ENCODE measurements around the gene TRPC6. TPM values are rescaled to one million over a fixed set of nuclear protein-coding genes. Genes with fewer than 3 reads are reported as not detected.
A peak's percentile ranks its signal among the peaks of the same experiment; 100 is the strongest.

TRPC6 gene
- total RNA-seq, 1 experiment from 2014 or later = not detected

DNA sequence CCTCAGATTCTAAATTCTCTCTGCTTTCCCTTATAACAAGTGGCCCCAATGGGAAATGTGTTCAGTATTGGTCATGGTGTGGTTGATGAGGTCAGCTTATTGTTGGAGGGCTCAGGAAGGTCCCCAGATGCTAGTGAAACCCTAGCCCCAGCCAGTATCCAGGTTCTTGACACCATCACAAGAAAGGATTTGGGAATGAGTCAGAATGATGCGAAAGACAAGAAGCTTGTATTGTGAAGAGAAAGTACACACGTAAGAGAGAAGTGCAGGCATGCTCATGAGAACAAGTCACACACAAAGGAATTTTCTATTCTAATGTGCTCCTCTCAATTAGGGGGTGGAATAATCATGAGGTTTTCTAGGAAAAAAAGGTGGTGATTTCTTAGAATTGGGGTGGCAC, 34.9 kb upstream of the TRPC6 start:
- no peaks in the 10 kb centered on the region for H4K20me1 ChIP-seq (ENCODE audit: low read length)
- H2AFZ ChIP-seq (ENCODE audit: low read length) = no peak overlapping the region
- ChIA-PET CTCF (interaction anchor here (0.6 kb wide), 1 partner anchor 343 kb away, joined by 3 read pairs; no protein-coding TSS in a partner anchor), POLR2A (ENCODE audit: unreplicated experiment) (no interaction called here)
- no peak overlapping the region for H3K4me2 ChIP-seq (ENCODE audit: low read length)
- BruUV-seq (replicated peaks) = no TSS peak
- H3F3A ChIP-seq (ENCODE audit: low read length, unreplicated experiment) = no peaks in the 10 kb centered on the region
- TF ChIP-seq EZH2phosphoT487 (IDR thresholded peaks at IDR 0.05; ENCODE audit: borderline replicate concordance, low read length) = no peak
- TF ChIP-seq, protein P1, sequence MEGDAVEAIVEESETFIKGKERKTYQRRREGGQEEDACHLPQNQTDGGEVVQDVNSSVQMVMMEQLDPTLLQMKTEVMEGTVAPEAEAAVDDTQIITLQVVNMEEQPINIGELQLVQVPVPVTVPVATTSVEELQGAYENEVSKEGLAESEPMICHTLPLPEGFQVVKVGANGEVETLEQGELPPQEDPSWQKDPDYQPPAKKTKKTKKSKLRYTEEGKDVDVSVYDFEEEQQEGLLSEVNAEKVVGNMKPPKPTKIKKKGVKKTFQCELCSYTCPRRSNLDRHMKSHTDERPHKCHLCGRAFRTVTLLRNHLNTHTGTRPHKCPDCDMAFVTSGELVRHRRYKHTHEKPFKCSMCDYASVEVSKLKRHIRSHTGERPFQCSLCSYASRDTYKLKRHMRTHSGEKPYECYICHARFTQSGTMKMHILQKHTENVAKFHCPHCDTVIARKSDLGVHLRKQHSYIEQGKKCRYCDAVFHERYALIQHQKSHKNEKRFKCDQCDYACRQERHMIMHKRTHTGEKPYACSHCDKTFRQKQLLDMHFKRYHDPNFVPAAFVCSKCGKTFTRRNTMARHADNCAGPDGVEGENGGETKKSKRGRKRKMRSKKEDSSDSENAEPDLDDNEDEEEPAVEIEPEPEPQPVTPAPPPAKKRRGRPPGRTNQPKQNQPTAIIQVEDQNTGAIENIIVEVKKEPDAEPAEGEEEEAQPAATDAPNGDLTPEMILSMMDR (conservative IDR thresholded peaks at IDR 0.05; ENCODE audit: low read depth, low read length) = no peak
- TF ChIP-seq EZH2 (IDR thresholded peaks at IDR 0.05; ENCODE audit: low read length, unreplicated experiment) = no peak
- peak overlapping the region; percentile 64 for H3K27ac ChIP-seq (ENCODE audit: low read length)
- DNase-seq = peak; percentile 74
- peaks cover 18% of the 10 kb centered on the region for H3K4me1 ChIP-seq (ENCODE audit: insufficient read depth, low read length)
- H3K9me3 ChIP-seq (ENCODE audit: low read length) = no peaks in the 10 kb centered on the region
- no peak overlapping the region for H3K9ac ChIP-seq (ENCODE audit: low read length)
- H3K36me3 ChIP-seq (ENCODE audit: low read depth, low read length) = no peaks in the 10 kb centered on the region
- no peaks in the 10 kb centered on the region for H3K79me2 ChIP-seq (ENCODE audit: low read length)
- no peak overlapping the region for H3K4me3 ChIP-seq (ENCODE audit: low read length)
- H3K9me2 ChIP-seq (replicated peaks; ENCODE audit: low read length) = no peaks in the 10 kb centered on the region
- intact Hi-C loops (cut with micrococcal nuclease) = loop anchor here (10.0 kb wide), 1 partner anchor 226 kb away; no protein-coding TSS in a partner anchor
- ATAC-seq = peak; percentile 53
- H3K27me3 ChIP-seq (ENCODE audit: low read length) = peaks cover 4% of the 10 kb centered on the region; the same call in 1 of the 2 replicates

DNA sequence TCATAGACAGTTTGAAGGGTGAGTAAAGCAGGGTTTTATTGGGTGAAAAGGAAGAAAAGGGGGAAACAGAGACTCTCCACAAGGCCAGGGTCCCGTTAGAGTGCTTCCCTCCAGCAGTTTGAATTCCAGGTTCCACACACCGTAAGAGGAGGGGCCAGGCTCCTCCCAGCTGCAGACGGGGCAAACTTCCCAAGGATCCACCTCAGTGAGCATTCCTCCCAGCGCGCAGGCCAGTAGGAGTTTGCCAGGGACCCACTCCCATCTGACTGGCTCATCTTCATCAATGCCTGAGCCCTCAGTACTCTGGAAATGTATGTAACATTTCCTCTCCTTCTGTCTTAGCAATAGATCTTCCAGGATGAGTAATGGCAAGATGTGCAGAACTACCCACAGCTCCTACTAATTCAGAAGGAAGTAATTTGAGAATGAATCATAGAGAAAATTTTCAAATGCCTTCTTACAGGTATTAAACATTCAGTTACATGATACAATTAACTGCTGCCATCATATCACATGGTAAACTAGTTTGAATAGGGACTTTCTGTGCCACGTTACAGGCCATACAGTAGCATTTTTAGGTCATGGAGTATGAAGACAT, 34.0 kb upstream of the TRPC6 start:
- H3K9ac ChIP-seq (ENCODE audit: low read length) = no peak overlapping the region
- peak overlapping the region; percentile 16; the same call in 1 of the 2 replicates for H3K4me2 ChIP-seq (ENCODE audit: low read length)
- ChIA-PET POLR2A (ENCODE audit: unreplicated experiment) (no interaction called here), CTCF (no interaction called here)
- DNase-seq (peak; percentile 72), ATAC-seq (peak; percentile 82)
- no peaks in the 10 kb centered on the region for H3K79me2 ChIP-seq (ENCODE audit: low read length)
- intact Hi-C loops (cut with micrococcal nuclease) = loop anchor here (10.0 kb wide), 1 partner anchor 227 kb away; no protein-coding TSS in a partner anchor
- peak overlapping the region; percentile 64 for H3K27ac ChIP-seq (ENCODE audit: low read length)
- no peaks in the 10 kb centered on the region for H3K36me3 ChIP-seq (ENCODE audit: low read depth, low read length)
- no TSS peak for BruUV-seq (replicated peaks)
- TF ChIP-seq EZH2phosphoT487 (IDR thresholded peaks at IDR 0.05; ENCODE audit: borderline replicate concordance, low read length) (no peak), EZH2 (IDR thresholded peaks at IDR 0.05; ENCODE audit: low read length, unreplicated experiment) (no peak)
- TF ChIP-seq, protein P1 (conservative IDR thresholded peaks at IDR 0.05; ENCODE audit: low read depth, low read length) = no peak
- no peak overlapping the region for H3K4me3 ChIP-seq (ENCODE audit: low read length)
- no peaks in the 10 kb centered on the region for H3K9me2 ChIP-seq (replicated peaks; ENCODE audit: low read length)
- no peak overlapping the region for H2AFZ ChIP-seq (ENCODE audit: low read length)
- peaks cover 4% of the 10 kb centered on the region; the same call in 1 of the 2 replicates for H3K27me3 ChIP-seq (ENCODE audit: low read length)
- no peaks in the 10 kb centered on the region for H3K9me3 ChIP-seq (ENCODE audit: low read length)
- peaks cover 18% of the 10 kb centered on the region for H3K4me1 ChIP-seq (ENCODE audit: insufficient read depth, low read length)
- no peaks in the 10 kb centered on the region for H3F3A ChIP-seq (ENCODE audit: low read length, unreplicated experiment)
- no peaks in the 10 kb centered on the region for H4K20me1 ChIP-seq (ENCODE audit: low read length)

DNA sequence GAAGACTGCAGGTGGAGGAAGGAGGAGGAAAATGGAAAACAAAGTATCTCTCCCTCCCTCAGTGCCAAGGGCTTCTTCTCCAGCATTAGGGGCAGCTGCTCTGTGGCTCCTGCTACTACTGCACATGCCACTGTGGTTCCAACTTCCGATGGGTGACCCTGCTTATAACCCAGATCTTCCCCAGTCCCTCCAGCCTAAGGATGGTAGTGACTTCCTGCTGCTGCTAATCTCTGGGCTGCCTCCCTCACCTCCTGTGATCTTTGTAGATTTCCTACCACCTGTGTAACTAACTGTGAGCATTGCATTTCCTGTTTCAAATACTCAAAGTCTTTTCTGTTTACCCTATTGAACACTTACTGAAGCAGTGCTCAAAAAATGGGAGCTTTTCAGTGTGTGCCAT, 28.7 kb upstream of the TRPC6 start:
- Histone ChIP-seq H3K79me2 (ENCODE audit: low read length) (no peaks in the 10 kb centered on the region), H3K4me3 (ENCODE audit: low read length) (no peak overlapping the region), H3K27ac (ENCODE audit: low read length) (no peak overlapping the region), H3K4me2 (ENCODE audit: low read length) (no peak overlapping the region), H3K4me1 (ENCODE audit: insufficient read depth, low read length) (peaks cover 3% of the 10 kb centered on the region; the same call in 1 of the 2 replicates), H3K27me3 (ENCODE audit: low read length) (peaks cover 4% of the 10 kb centered on the region; the same call in 1 of the 2 replicates), H3K9me2 (replicated peaks; ENCODE audit: low read length) (no peaks in the 10 kb centered on the region), H3F3A (ENCODE audit: low read length, unreplicated experiment) (no peaks in the 10 kb centered on the region), H3K9ac (ENCODE audit: low read length) (no peak overlapping the region), H3K9me3 (ENCODE audit: low read length) (no peaks in the 10 kb centered on the region), H4K20me1 (ENCODE audit: low read length) (no peaks in the 10 kb centered on the region), H2AFZ (ENCODE audit: low read length) (no peak overlapping the region), H3K36me3 (ENCODE audit: low read depth, low read length) (no peaks in the 10 kb centered on the region)
- BruUV-seq (replicated peaks) = no TSS peak
- TF ChIP-seq EZH2 (IDR thresholded peaks at IDR 0.05; ENCODE audit: low read length, unreplicated experiment) = no peak
- CTCF ChIA-PET = no interaction called here
- ATAC-seq = no peak
- intact Hi-C loops (cut with micrococcal nuclease) = loop anchor here (10.0 kb wide), 1 partner anchor 232 kb away; no protein-coding TSS in a partner anchor
- no peak for DNase-seq
- POLR2A ChIA-PET (ENCODE audit: unreplicated experiment) = no interaction called here

Data from PC-3 (cell line).